Measurements from ENCODE around the gene ALOX5AP. TPM values are rescaled to one million over a fixed set of nuclear protein-coding genes. Genes with fewer than 3 reads are reported as not detected.

ALOX5AP gene
- total RNA-seq (2011; cell fraction: chromatin; rRNA removed; ENCODE audit: low replicate concordance) = not detected in 2 replicates
- not detected in 2 replicates for total RNA-seq (2011; cell fraction: nucleolus; rRNA removed)
- not detected in 2 replicates for total RNA-seq (2011; cell fraction: nucleoplasm; rRNA removed)
- not detected in 2 replicates for total RNA-seq (2014; rRNA removed)
- not detected in 2 replicates for total RNA-seq (2014; rRNA removed; fragmentation: Illumina TruSeq; extraction: Trizol)
- total RNA-seq (2015; rRNA removed; fragmentation: Illumina TruSeq; extraction: Trizol) = not detected in 2 replicates
- 0.31 TPM in 1 of 2 replicates, not detected in the other for total RNA-seq (2021)
- not detected in 2 replicates for polyA plus RNA-seq (2011; rRNA removed)
- polyA plus RNA-seq (2011; cell fraction: cytosol; rRNA removed) = not detected in 2 replicates
- polyA plus RNA-seq (2011; cell fraction: nucleus; rRNA removed) = not detected in 2 replicates
- not detected in 2 replicates for polyA plus RNA-seq (2012)
- polyA plus RNA-seq (2014; fragmentation: Illumina TruSeq; extraction: Trizol) = not detected in 2 replicates
- polyA plus RNA-seq (2014; fragmentation: Nextera tagmentation; extraction: Ambion mirVana) = not detected
- not detected in 2 replicates for polyA plus RNA-seq (2014; rRNA removed)
- not detected in 2 replicates for polyA minus RNA-seq (2011; rRNA and poly(A)+ RNA removed)
- polyA minus RNA-seq (2011; cell fraction: cytosol; rRNA and poly(A)+ RNA removed) = not detected in 2 replicates
- polyA minus RNA-seq (2011; cell fraction: nucleus; rRNA and poly(A)+ RNA removed) = not detected in 2 replicates
- not detected for Bru-seq, nascent RNA
- percentile 8 among the genes with signal in this experiment for BruChase-seq, experiment 1, labeled RNA remaining after a 2-hour chase
- not detected for BruChase-seq, experiment 2, labeled RNA remaining after a 6-hour chase
- long read RNA-seq, experiment 1 = 0 reads
- long read RNA-seq, experiment 2 = 0 reads
- long read RNA-seq, experiment 3 = 0 reads

GRCh38 chr13:30735025-30735871, at the start of gene ALOX5AP:
Gene ALOX5AP, plus strand, starts transcription at chr13:30735543. Its CDS starts 63 bp downstream, at chr13:30735606.
- Histone ChIP-seq H3K27me3 (ENCODE audit: control insufficient read depth in 2 of 2, insufficient read depth in 2 of 2, low read length in 2 of 2) (peaks cover 2 to 37% of the 10 kb centered on the region in 2 experiments; a peak in 3 of 5 replicates), H3K9me1 (ENCODE audit: control insufficient read depth, insufficient read depth, low read length) (no peaks in the 10 kb centered on the region), H3K9ac (ENCODE audit: insufficient read depth in 1 of 2, low read depth in 2 of 2, low read length in 2 of 2) (no peak within 1 kb of the TSS), H3K4me2 (ENCODE audit: insufficient read depth, low read length) (no peak within 1 kb of the TSS), H3K4me3 (no peak within 1 kb of the TSS), H4K20me1 (replicated peaks; ENCODE audit: control insufficient read depth, insufficient read depth, low read length) (no peaks in the 10 kb centered on the region), H3K4me1 (replicated peaks in 1 of 2; ENCODE audit: control insufficient read depth in 2 of 2, insufficient read depth in 2 of 2, low read length in 2 of 2) (0 out of 5 replicates have a peak, but pooled peaks cover 0 to 5% of the 10 kb centered on the region in 2 experiments), H3K27ac (ENCODE audit: extremely low read depth, low read depth, low read length) (no peak within 1 kb of the TSS), H3K79me2 (ENCODE audit: control insufficient read depth, insufficient read depth, low read length) (no peaks in the 10 kb centered on the region), H2AFZ (ENCODE audit: low read depth, low read length) (no peak within 1 kb of the TSS), H3K36me3 (ENCODE audit: control insufficient read depth, insufficient read depth, low read length) (no peaks in the 10 kb centered on the region), H3K9me3 (replicated peaks; ENCODE audit: control insufficient read depth, insufficient read depth, low read depth, low read length) (no peaks in the 10 kb centered on the region)
- intact Hi-C loops (cut with micrococcal nuclease) (no loop called here), in situ Hi-C loops (cut with MboI) (no loop called here)
- no peak for ATAC-seq
- DNase-seq (ENCODE audit: extremely low read depth in 1 of 4, low spot score in 3 of 4) = no peak
- ChIA-PET POLR2A (no interaction called here), CTCF (ENCODE audit: low intra/inter-chr PET ratio) (no interaction called here)
- FAIRE-seq = no peak
- 7% methylated on average over 5 of the region's 6 CpGs for WGBS (ENCODE audit: insufficient coverage, low coverage, missing lambda C conversion rate)
- no TSS peak for BruUV-seq (replicated peaks)
- TF ChIP-seq ZNF407 (IDR thresholded peaks at IDR 0.05; ENCODE audit: low read depth) (no peak), ZNF551 (CRISPR knock-in tag; IDR thresholded peaks at IDR 0.05) (no peak), IRF9 (tag; IDR thresholded peaks at IDR 0.05) (no peak), HDGF (IDR thresholded peaks at IDR 0.05) (no peak), NR3C1 (CRISPR knock-in tag; IDR thresholded peaks at IDR 0.05) (no peak), MAFG (tag; conservative IDR thresholded peaks at IDR 0.05) (no peak), ZBTB9 (CRISPR knock-in tag; IDR thresholded peaks at IDR 0.05) (no peak)

All from K562 (cell line).